Transverse colon (tissue), 4 donors: Measurements from ENCODE around the gene NPEPL1. TPM values are rescaled to one million over a fixed set of nuclear protein-coding genes. Genes with fewer than 3 reads are reported as not detected.
"Not testable (repeated sequence)": the region's sequence is repeated elsewhere in the genome, so short reads cannot be mapped to it uniquely, and the experiment has no call there.

Experiments
- DNase-seq: peaks from one replicate; pipeline ENCODE4 v3.0.0-alpha.2; 2019
- H3K27ac ChIP-seq, 4 donors: fragments of 200-600 bp; sonication (generic); 2 replicates each; pipeline ENCODE4 v1.5.1; 2016 to 2018; ENCODE audit warnings: inconsistent platforms in 4 of 4
- H3K27me3 ChIP-seq: fragments of 200-600 bp; sonication (generic); 2 replicates; pipeline ENCODE4 v1.5.1; 2017; ENCODE audit warnings: inconsistent platforms
- H3K36me3 ChIP-seq, 4 donors: fragments of 200-600 bp; sonication (generic); 2 replicates each; pipeline ENCODE4 v1.5.1; 2017 to 2019; ENCODE audit warnings: inconsistent platforms in 4 of 4
- H3K4me1 ChIP-seq, 4 donors: fragments of 200-600 bp; sonication (generic); 2 replicates each; pipeline ENCODE4 v1.5.1; 2017 to 2020; ENCODE audit warnings: inconsistent platforms in 4 of 4
- H3K4me3 ChIP-seq, 4 donors: fragments of 200-600 bp; sonication (generic); 1 replicate in 1 of 4; 2 replicates in 3 of 4; pipeline versions ENCODE4 v1.5.1 to v1.6.1; 2017 to 2019; ENCODE audit warnings: inconsistent platforms in 4 of 4
- H3K9me3 ChIP-seq, 2 donors: fragments of 200-600 bp; sonication (generic); 2 replicates each; pipeline ENCODE4 v1.5.1; 2017 to 2019; ENCODE audit warnings: inconsistent platforms in 2 of 2
- CTCF ChIP-seq, 5 experiments: fragments of 200-600 bp in 3 of 5; fragments of 450-650 bp in 2 of 5; sonication (generic) in 3 of 5; IDR thresholded peaks; 1 replicate in 2 of 5; 2 replicates in 3 of 5; pipeline ENCODE4 v1.5.1; 2016 to 2017; ENCODE audit warnings: antibody characterized with exemption in 5 of 5, inconsistent platforms in 3 of 5, mild to moderate bottlenecking in 2 of 5, moderate library complexity in 1 of 5
- EP300 ChIP-seq: sonication (generic); formaldehyde crosslinking; IDR thresholded peaks from one replicate; pipeline ENCODE4 v1.6.1; 2017; ENCODE audit warnings: antibody characterized with exemption, low read depth
- POLR2A ChIP-seq: fragments of 450-650 bp; IDR thresholded peaks from one replicate; pipeline ENCODE4 v1.6.1; 2016; ENCODE audit warnings: antibody characterized with exemption, mild to moderate bottlenecking, moderate library complexity
- POLR2AphosphoS5 ChIP-seq, 3 donors: sonication (generic); formaldehyde crosslinking; IDR thresholded peaks; one replicate each; pipeline ENCODE4 v1.6.1; 2016; ENCODE audit warnings: antibody characterized with exemption in 3 of 3
- WGBS, 2 donors: methylation state at CpG; one replicate each; pipeline ENCODE4 v1.1.5; 2018; ENCODE audit warnings: low coverage in 1 of 2; 5-methylcytosine and 5-hydroxymethylcytosine counted together
- in situ Hi-C, 4 donors: fragments of 200-750 bp; cut with MboI; loops; one replicate each; pipeline versions ENCODE4 v1.15.0 to v1.15.1; 2017; ENCODE audit warnings: low sequenced_read_pairs in 3 of 4, low pct_ligation_motif_present in 1 of 4, low pct_unique_long_range_greater_than_20kb in 1 of 4
- intact Hi-C: fragments of 100-400 bp; cut with DNase I; formaldehyde crosslinking; loops from one replicate; pipeline ENCODE4 v1.15.1; 2023; ENCODE audit warnings: low total_unique reads
- total RNA-seq, 4 donors: library from RNA; depleted of rRNA; stranded (reverse); fragments of >200 nt; gene quantifications; one replicate each; pipeline ENCODE4 v1.1.0, GENCODE V29; 2016

Gene NPEPL1
- total RNA-seq, 4 donors from 2014 or later: 33.3 to 109 (median 66.9) TPM

- Histone ChIP-seq H3K36me3 (no peaks in the 10 kb centered on the region), H3K27ac (no peak overlapping the region), H3K27me3 (peaks cover 7% of the 10 kb centered on the region), H3K4me1 (no peaks in the 10 kb centered on the region), H3K4me3 (no peak overlapping the region), H3K9me3 (no peaks in the 10 kb centered on the region)
- no peak for DNase-seq
- TF ChIP-seq POLR2A (no peak), CTCF (IDR thresholded peaks at IDR 0.05) (no peak), POLR2AphosphoS5 (IDR thresholded peaks at IDR 0.05) (no peak), EP300 (no peak)
- WGBS, 2 donors: 71 to 100% methylated on average over 2 to 5 of the region's 5 CpGs
- intact Hi-C loops (no loop called here), in situ Hi-C loops (loop anchor here in 1 of 4 donors (25.0 kb wide), 1 partner anchor 112 kb away; the partner anchor contains the start of genes GNAS and GNAS-AS1)
Observed at GRCh38 chr20:58749979-58750378, 57.4 kb downstream of the NPEPL1 start.

- DNase-seq, H3K4me1 ChIP-seq, H3K9me3 ChIP-seq, H3K4me3 ChIP-seq, H3K27me3 ChIP-seq, intact Hi-C loops, H3K36me3 ChIP-seq, H3K27ac ChIP-seq: not testable (repeated sequence)
- in situ Hi-C loops: loop anchor here in 1 of 4 donors (25.0 kb wide), 1 partner anchor 112 kb away; the partner anchor contains the start of genes GNAS and GNAS-AS1
- 83 to 84% methylated on average over 2 of the region's 2 CpGs for WGBS, 2 donors
Observed at GRCh38 chr20:58750706-58751105, 58.1 kb downstream of the NPEPL1 start.

GRCh38 chr20:58751979-58752378 is 59.4 kb downstream of the NPEPL1 start:
- Histone ChIP-seq H3K4me1 (no peaks in the 10 kb centered on the region), H3K27me3 (peaks cover 7% of the 10 kb centered on the region), H3K4me3 (no peak overlapping the region), H3K27ac (no peak overlapping the region), H3K36me3 (no peaks in the 10 kb centered on the region), H3K9me3 (no peaks in the 10 kb centered on the region)
- in situ Hi-C loops: loop anchor here in 1 of 4 donors (25.0 kb wide), 1 partner anchor 110 kb away; the partner anchor contains the start of genes GNAS and GNAS-AS1
- DNase-seq: no peak
- 87 to 93% methylated on average over 3 to 9 of the region's 10 CpGs for WGBS, 2 donors
- intact Hi-C loops: no loop called here
- TF ChIP-seq EP300: no peak
- TF ChIP-seq CTCF (IDR thresholded peaks at IDR 0.05): no peak

GRCh38 chr20:58752565-58752964 is 60.0 kb downstream of the NPEPL1 start:
- H3K4me3 ChIP-seq: no peak overlapping the region
- 92 to 100% methylated on average over 2 to 6 of the region's 6 CpGs for WGBS, 2 donors
- no peak overlapping the region for H3K27ac ChIP-seq
- DNase-seq: no peak
- intact Hi-C loops: no loop called here
- no peaks in the 10 kb centered on the region for H3K9me3 ChIP-seq
- H3K27me3 ChIP-seq: peaks cover 7% of the 10 kb centered on the region
- no peaks in the 10 kb centered on the region for H3K4me1 ChIP-seq
- no peaks in the 10 kb centered on the region for H3K36me3 ChIP-seq
- in situ Hi-C loops: loop anchor here in 1 of 4 donors (25.0 kb wide), 1 partner anchor 110 kb away; the partner anchor contains the start of genes GNAS and GNAS-AS1
- no peak for TF ChIP-seq POLR2AphosphoS5 (IDR thresholded peaks at IDR 0.05)
- no peak for TF ChIP-seq EP300
- no peak for TF ChIP-seq CTCF (IDR thresholded peaks at IDR 0.05)
- TF ChIP-seq POLR2A: no peak
